ENCODE measurements around the gene SNX15.

SNX15 gene

DNA sequence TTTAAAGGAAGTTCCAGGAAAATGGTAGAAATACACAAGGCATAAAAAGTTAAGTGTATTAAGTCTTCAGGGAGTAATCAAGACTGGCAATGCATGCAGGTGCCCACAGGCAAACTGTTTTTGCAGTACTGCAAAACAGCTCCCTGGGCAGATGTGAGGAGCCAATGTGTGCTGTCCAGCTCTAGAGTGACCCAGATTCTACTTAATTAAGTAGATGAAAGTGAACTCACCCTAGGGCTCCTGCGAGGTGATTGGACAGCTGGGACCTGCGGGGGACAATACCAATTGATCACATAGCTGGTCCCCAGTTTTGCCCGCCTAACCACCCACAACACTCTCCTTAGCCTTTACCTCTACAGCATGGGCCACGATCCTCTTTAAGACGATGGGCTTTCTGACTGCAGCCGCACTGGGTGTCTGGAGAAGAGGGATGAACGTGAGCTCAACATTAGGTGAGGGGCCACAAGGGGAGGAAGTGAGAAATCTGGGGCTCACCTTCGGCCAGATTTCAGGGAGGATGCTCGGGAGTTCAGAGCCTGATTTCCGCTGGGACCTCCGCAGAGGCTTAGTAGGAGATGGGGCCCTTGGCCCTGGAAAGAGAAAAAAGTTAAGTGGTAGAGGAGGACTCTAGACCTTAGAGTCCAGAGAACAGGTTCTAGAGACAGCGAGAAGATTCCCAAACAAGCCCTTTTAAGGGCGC lies 56.0 kb downstream of the SNX15 start:
- in situ Hi-C loops (cut with MboI; ENCODE audit: low sequenced_read_pairs) = no loop called here

DNA sequence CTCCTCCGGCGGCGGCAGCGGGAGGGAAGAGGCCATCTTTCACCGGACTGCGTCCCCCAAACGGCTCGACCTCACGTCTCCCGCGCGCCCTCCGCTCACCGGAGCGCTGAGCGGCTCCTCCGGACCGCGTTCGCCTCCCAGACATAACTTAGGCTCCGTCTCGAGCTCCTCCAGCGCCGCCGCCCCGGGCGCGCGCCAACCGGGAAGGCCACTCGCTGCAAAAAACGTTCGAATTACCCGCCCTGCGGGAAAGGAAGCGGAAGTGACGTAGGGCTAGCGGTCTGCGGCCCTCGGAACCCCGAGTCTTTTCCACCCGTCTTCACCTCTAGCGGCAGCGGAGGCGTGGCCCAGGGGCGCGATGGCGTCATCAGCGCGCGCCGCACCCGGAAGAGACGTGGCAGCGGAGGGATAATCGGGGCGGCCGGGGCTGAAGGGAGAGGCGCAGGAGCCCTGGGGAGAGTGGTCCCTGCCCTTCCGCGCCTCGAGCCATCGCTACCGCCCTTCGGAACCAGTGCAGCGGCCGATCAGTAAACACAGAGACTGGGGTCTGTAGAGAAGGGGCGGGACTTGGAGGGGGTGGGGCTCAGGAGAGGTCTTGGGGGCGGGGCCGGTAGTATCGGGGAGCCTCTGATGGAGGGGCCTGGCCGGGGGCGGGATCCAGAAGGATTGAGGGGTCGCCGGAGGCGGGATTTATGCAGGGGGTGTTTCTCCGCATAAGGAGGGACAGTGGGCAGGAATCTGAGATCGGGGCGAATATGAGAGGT lies 56.8 kb downstream of the SNX15 start, which contains the start of the genes CDCA5 and ZFPL1:
Gene CDCA5 (minus strand): TSS at position 207 of the 764 bp plus-strand sequence. CDS start 62 bp downstream, at position 145.
Gene ZFPL1 (plus strand): TSS at position 389 of the 764 bp plus-strand sequence. CDS start 477 bp downstream, outside the sequence.
- in situ Hi-C loops (cut with MboI; ENCODE audit: low sequenced_read_pairs) = no loop called here

DNA sequence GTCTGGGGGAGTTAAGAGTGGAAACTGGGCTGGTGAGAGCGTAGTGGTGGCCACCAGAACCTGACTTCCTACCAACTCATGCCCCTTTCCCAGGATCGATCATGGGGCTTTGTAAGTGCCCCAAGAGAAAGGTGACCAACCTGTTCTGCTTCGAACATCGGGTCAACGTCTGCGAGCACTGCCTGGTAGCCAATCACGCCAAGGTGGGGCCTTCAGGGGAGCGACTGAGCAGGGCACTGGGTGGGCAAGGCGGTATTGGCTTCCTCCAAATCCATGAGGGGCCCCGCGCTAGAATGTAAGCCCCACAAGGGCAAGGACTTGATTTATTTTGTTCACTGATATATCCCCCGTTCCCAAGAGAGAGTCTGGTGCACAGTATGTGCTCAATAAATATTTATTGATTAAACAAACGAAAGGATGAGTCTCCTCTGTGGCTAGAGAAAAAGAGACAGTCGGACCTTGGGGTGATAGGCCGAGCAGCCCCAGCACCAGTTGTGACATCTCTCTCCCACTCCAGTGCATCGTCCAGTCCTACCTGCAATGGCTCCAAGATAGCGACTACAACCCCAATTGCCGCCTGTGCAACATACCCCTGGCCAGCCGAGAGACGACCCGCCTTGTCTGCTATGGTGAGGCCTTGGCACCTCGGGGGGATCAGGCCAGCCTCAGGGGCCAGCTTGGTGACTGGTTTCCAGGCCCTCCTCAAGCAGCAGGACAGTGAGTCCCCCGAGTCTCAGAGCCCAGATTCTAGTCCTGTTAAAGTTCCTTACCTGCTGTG lies 57.5 kb downstream of the SNX15 start:
- in situ Hi-C loops (cut with MboI; ENCODE audit: low sequenced_read_pairs) = no loop called here

DNA sequence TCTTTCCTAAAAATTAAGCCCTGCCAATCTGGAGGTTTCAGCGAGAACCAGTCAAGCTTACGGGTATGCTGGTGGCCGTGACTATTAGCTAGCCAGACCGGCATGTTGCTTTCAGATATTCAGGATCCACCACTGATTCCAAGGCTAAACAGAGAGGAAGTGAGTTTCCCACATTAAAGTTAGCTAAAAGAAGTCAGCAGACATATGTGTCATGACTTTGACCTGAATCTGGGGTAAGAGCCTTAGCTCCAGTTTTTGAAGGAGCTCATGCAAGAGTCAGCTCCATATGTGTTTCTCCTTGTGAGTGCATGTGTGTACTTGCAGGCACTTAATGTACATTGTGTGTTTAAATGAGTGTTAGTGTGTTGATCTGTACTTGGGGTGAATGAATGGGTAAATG lies 58.2 kb downstream of the SNX15 start:
- in situ Hi-C loops (cut with MboI; ENCODE audit: low sequenced_read_pairs) = no loop called here

DNA sequence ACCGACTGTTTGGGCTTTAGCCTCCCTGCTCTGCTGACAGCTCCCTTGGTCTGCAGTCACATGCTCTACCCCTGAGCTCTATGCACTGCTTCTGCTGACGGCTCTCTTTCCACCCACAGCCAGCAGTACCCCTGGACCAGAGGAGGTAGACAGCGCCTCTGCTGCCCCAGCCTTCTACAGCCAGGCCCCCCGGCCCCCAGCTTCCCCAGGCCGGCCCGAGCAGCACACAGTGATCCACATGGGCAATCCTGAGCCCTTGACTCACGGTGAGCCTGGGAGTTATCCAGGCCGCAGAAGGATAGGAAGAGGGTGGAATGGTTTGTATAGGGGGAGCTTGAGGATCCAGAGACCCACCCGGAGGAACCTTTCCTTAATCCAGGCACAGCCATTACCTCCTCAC lies 59.6 kb downstream of the SNX15 start:
- in situ Hi-C loops (cut with MboI; ENCODE audit: low sequenced_read_pairs) = no loop called here

DNA sequence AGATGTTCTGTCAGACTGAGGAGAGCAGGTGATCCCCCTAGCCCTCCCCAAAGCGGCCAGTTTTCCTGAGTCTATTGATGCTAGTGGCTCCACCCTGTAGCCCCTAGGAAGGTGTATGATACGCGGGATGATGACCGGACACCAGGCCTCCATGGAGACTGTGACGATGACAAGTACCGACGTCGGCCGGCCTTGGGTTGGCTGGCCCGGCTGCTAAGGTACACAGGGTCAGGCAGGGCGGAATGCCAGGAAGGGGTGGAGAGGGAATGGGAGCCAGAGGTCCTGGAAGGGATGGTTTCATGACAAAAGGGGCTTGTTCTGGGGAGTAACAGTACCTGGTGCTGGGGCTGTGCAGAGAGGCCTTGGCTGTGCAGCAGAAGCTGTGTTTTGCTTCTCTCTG lies 60.0 kb downstream of the SNX15 start:
- in situ Hi-C loops (cut with MboI; ENCODE audit: low sequenced_read_pairs) = no loop called here

DNA sequence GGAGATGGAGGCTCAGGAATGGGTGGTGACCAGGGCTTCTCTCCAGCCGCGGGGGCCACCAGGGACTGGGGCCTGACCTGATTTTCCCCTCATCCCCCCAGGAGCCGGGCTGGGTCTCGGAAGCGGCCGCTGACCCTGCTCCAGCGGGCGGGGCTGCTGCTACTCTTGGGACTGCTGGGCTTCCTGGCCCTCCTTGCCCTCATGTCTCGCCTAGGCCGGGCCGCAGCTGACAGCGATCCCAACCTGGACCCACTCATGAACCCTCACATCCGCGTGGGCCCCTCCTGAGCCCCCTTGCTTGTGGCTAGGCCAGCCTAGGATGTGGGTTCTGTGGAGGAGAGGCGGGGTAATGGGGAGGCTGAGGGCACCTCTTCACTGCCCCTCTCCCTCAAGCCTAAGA lies 60.6 kb downstream of the SNX15 start:
- in situ Hi-C loops (cut with MboI; ENCODE audit: low sequenced_read_pairs) = no loop called here

DNA sequence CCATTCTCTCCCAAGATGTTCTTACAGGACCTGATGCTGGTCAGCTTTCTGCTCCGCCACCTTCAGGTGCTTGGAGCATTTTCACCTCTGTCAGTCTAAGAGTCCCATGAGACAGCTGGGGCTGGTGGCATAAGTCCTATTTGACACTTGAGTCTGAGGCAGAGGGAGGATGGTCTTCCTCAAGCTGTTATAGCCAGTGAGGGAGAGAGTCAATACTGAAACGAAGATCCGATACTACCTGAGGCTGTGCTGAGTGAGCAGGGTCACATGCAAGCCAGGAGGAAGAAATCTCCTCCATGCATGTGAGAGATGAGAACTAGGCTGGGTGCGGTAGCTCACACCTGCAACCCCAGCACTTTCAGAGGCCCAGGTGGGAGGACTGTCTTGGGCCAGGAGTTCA lies 62.4 kb downstream of the SNX15 start:
- in situ Hi-C loops (cut with MboI; ENCODE audit: low sequenced_read_pairs) = no loop called here
